ENCODE data around the gene SEMA5A. TPM values are rescaled to one million over a fixed set of nuclear protein-coding genes. Genes with fewer than 3 reads are reported as not detected.

Gene SEMA5A
- total RNA-seq, 4 donors from 2014 or later, result 13.4 to 22.3 (median 18.5) TPM

DNA sequence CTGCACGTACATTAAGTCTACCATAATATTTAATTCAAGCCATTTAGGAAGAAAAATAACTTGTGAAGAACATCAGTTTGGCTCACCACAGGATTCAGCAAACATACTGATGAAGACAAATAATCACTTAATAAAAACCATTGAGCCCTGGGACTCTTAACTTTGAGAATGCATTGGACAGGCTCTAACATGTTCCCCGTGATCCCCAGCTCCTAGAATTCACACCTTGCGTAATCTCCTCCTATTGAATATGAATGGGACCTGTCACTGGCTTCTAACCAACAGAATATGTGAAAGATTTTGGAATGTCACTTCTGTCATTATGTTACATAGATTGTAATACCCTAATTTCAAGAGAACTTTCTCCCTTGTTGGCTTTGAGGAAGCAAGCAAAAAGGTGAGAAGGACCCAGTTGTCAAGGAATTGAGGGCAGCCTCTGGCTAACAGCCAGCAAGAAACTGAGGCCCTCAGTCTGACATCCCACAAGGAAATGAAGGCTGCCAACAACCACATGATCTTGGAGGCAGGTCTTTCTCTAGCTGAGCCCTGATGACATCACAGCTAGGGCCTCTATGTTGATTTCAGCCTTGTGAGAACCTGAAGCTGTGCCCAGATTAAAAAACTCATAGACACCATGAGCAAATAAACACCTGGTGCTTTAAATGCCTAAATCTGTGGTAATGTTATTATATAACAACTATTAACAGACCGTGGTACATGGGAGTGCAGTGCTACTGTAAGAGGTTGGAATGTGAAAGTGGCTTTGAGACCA is 433.2 kb downstream of the SEMA5A start:
- no peak for DNase-seq (ENCODE audit: low spot score in 2 of 2)
- intact Hi-C loops (cut with DNase I; ENCODE audit: low total_unique reads), result no loop called here
- WGBS, 2 donors, result 46 to 60% methylated on average over 4 of the region's 4 CpGs
- H3K4me3 ChIP-seq (ENCODE audit: low read depth, poor library complexity, severe bottlenecking), result no peak overlapping the region
- TF ChIP-seq, protein P1, sequence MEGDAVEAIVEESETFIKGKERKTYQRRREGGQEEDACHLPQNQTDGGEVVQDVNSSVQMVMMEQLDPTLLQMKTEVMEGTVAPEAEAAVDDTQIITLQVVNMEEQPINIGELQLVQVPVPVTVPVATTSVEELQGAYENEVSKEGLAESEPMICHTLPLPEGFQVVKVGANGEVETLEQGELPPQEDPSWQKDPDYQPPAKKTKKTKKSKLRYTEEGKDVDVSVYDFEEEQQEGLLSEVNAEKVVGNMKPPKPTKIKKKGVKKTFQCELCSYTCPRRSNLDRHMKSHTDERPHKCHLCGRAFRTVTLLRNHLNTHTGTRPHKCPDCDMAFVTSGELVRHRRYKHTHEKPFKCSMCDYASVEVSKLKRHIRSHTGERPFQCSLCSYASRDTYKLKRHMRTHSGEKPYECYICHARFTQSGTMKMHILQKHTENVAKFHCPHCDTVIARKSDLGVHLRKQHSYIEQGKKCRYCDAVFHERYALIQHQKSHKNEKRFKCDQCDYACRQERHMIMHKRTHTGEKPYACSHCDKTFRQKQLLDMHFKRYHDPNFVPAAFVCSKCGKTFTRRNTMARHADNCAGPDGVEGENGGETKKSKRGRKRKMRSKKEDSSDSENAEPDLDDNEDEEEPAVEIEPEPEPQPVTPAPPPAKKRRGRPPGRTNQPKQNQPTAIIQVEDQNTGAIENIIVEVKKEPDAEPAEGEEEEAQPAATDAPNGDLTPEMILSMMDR (IDR thresholded peaks at IDR 0.05), result no peak
- no peak for TF ChIP-seq POLR2A (IDR thresholded peaks at IDR 0.05)

DNA sequence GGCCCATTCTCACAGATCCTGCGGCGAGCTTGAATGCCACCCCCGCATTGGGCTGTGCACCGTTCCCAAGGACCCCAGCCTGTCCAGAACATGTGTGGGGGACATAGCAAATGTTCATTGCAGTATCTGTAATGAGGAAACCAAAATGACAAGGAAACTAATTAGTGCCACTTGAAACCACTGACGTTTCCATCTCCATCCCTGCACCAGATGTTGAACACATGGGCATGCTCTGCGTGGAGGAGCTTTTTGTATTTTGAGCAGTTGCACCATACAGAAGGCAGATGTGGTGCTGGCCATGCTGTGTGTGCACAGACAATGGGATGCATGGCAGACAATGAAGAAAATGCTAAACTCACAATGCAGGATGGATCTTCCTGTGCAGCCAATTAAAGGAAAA is 437.7 kb downstream of the SEMA5A start:
- TF ChIP-seq, protein P1 (IDR thresholded peaks at IDR 0.05), result no peak
- no peak for TF ChIP-seq POLR2A (IDR thresholded peaks at IDR 0.05)
- H3K4me3 ChIP-seq (ENCODE audit: low read depth, poor library complexity, severe bottlenecking), result no peak overlapping the region
- intact Hi-C loops (cut with DNase I; ENCODE audit: low total_unique reads), result no loop called here
- DNase-seq (ENCODE audit: low spot score in 2 of 2), result no peak
- WGBS, 2 donors, result 64 to 76% methylated on average over 6 of the region's 6 CpGs

GRCh38 chr5:9105851-9106250 is 440.0 kb downstream of the SEMA5A start:
- TF ChIP-seq POLR2A (IDR thresholded peaks at IDR 0.05), result no peak
- TF ChIP-seq, protein P1 (IDR thresholded peaks at IDR 0.05), result no peak
- no peak for DNase-seq (ENCODE audit: low spot score in 2 of 2)
- WGBS, 2 donors, result 87 to 94% methylated on average over 3 of the region's 3 CpGs
- H3K4me3 ChIP-seq (ENCODE audit: low read depth, poor library complexity, severe bottlenecking), result no peak overlapping the region
- intact Hi-C loops (cut with DNase I; ENCODE audit: low total_unique reads), result no loop called here

GRCh38 chr5:9104571-9105339 is 441.1 kb downstream of the SEMA5A start:
- WGBS, 2 donors, result 68% methylated on average over 3 of the region's 3 CpGs
- H3K4me3 ChIP-seq (ENCODE audit: low read depth, poor library complexity, severe bottlenecking), result no peak overlapping the region
- no peak for DNase-seq (ENCODE audit: low spot score in 2 of 2)
- intact Hi-C loops (cut with DNase I; ENCODE audit: low total_unique reads), result no loop called here
- TF ChIP-seq POLR2A (IDR thresholded peaks at IDR 0.05), result no peak
- TF ChIP-seq, protein P1 (IDR thresholded peaks at IDR 0.05), result no peak

DNA sequence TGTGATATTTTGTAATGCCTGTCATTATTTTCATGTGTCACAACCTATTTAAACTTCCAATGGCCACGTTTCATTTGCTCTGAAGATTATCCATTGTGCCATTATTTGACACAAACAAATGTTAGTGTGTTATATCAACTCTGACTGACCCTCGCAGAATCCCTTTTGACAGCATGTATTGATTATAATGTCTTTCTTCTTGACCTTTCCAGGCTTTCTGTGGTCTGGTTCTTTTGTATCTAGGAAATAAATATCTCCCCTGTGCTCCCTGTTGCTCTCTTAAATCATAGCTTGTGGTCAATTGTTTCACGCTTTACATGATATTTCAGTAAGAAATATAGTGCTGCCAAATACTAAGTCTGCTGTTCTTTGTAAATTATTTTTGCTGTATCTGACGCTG is 442.6 kb downstream of the SEMA5A start:
- intact Hi-C loops (cut with DNase I; ENCODE audit: low total_unique reads), result no loop called here
- no peak for DNase-seq (ENCODE audit: low spot score in 2 of 2)
- TF ChIP-seq POLR2A (IDR thresholded peaks at IDR 0.05), result no peak
- TF ChIP-seq, protein P1 (IDR thresholded peaks at IDR 0.05), result no peak
- no peak overlapping the region for H3K4me3 ChIP-seq (ENCODE audit: low read depth, poor library complexity, severe bottlenecking)
- WGBS, 2 donors, result 76% methylated on average over 4 of the region's 4 CpGs

All from lower leg skin (tissue), 4 donors.